Loucy (cell line): ENCODE results near the gene ZNF319.

ENCODE experiments used
- EZH2phosphoT487 ChIP-seq: fragments of 200-600 bp; IDR thresholded peaks from 2 replicates; pipeline ENCODE4 v1.6.1; 2018; ENCODE audit warnings: antibody characterized with exemption, mild to moderate bottlenecking, moderate library complexity, borderline replicate concordance
- TF ChIP-seq, protein P1 (sequence below): fragments of 200-600 bp; sonication (generic); conservative IDR thresholded peaks from 2 replicates; pipeline ENCODE4 v1.5.1; 2014; ENCODE audit warnings: mild to moderate bottlenecking, antibody characterized with exemption, low read length

DNA sequence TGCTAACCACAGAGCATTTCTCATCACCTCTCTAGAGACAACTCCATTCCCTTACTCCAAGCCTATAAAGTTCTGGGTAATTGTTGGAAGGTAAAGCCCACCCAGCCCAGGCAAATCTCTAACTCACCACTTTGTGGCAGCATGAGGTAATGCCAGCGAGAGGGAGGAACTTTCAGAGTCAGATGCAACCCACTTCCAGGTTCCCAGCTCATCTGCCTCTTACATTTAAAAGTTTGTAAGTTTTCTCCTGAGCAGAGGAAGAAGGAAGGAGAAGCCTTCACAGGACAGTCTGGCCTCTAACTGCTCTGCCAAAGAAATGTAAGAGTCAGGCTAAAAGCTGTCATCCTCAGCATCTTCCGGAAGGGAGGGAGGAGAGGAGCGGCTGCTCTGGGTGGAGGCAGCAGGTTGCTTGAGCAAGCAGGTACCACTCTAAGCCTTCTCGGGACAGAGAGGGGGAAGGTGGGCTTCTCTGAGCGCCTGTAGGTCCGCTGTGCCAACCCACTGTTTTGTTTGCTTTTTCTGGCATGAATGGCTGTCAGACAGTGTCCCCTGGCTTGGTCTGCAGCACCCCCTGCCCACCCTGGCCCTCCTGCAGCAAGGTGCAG lies 1.0 kb downstream of the ZNF319 start:
- TF ChIP-seq, protein P1, sequence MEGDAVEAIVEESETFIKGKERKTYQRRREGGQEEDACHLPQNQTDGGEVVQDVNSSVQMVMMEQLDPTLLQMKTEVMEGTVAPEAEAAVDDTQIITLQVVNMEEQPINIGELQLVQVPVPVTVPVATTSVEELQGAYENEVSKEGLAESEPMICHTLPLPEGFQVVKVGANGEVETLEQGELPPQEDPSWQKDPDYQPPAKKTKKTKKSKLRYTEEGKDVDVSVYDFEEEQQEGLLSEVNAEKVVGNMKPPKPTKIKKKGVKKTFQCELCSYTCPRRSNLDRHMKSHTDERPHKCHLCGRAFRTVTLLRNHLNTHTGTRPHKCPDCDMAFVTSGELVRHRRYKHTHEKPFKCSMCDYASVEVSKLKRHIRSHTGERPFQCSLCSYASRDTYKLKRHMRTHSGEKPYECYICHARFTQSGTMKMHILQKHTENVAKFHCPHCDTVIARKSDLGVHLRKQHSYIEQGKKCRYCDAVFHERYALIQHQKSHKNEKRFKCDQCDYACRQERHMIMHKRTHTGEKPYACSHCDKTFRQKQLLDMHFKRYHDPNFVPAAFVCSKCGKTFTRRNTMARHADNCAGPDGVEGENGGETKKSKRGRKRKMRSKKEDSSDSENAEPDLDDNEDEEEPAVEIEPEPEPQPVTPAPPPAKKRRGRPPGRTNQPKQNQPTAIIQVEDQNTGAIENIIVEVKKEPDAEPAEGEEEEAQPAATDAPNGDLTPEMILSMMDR = peak; percentile 40
- TF ChIP-seq EZH2phosphoT487 = no peak
